HUES6 (cell line): ENCODE data around the gene ANKHD1.

Experiments used
- H3K27ac ChIP-seq: 2 replicates; pipeline ENCODE4 v1.7.0; 2013; ENCODE audit warnings: low read depth, mild to moderate bottlenecking, low read length, inconsistent platforms
- H3K27me3 ChIP-seq: 2 replicates; pipeline ENCODE4 v1.6.1; 2013; ENCODE audit warnings: low read length; ENCODE audit not compliant: control insufficient read depth, insufficient read depth
- H3K36me3 ChIP-seq: 2 replicates; pipeline ENCODE4 v1.6.1; 2013; ENCODE audit warnings: low read length; ENCODE audit not compliant: control insufficient read depth, insufficient read depth
- H3K4me1 ChIP-seq: 2 replicates; pipeline ENCODE4 v1.6.1; 2013; ENCODE audit warnings: low read length; ENCODE audit not compliant: control insufficient read depth, insufficient read depth
- H3K4me3 ChIP-seq: 2 replicates; pipeline ENCODE4 v1.5.1; 2013; ENCODE audit warnings: low read depth, low read length
- H3K9ac ChIP-seq: one replicate; pipeline ENCODE4 v1.6.1; 2013; ENCODE audit warnings: mild to moderate bottlenecking, low read length
- H3K9me3 ChIP-seq: 2 replicates; pipeline ENCODE4 v1.6.1; 2013; ENCODE audit warnings: low read depth, low read length; ENCODE audit not compliant: control insufficient read depth, insufficient read depth

Gene ANKHD1, protein sequence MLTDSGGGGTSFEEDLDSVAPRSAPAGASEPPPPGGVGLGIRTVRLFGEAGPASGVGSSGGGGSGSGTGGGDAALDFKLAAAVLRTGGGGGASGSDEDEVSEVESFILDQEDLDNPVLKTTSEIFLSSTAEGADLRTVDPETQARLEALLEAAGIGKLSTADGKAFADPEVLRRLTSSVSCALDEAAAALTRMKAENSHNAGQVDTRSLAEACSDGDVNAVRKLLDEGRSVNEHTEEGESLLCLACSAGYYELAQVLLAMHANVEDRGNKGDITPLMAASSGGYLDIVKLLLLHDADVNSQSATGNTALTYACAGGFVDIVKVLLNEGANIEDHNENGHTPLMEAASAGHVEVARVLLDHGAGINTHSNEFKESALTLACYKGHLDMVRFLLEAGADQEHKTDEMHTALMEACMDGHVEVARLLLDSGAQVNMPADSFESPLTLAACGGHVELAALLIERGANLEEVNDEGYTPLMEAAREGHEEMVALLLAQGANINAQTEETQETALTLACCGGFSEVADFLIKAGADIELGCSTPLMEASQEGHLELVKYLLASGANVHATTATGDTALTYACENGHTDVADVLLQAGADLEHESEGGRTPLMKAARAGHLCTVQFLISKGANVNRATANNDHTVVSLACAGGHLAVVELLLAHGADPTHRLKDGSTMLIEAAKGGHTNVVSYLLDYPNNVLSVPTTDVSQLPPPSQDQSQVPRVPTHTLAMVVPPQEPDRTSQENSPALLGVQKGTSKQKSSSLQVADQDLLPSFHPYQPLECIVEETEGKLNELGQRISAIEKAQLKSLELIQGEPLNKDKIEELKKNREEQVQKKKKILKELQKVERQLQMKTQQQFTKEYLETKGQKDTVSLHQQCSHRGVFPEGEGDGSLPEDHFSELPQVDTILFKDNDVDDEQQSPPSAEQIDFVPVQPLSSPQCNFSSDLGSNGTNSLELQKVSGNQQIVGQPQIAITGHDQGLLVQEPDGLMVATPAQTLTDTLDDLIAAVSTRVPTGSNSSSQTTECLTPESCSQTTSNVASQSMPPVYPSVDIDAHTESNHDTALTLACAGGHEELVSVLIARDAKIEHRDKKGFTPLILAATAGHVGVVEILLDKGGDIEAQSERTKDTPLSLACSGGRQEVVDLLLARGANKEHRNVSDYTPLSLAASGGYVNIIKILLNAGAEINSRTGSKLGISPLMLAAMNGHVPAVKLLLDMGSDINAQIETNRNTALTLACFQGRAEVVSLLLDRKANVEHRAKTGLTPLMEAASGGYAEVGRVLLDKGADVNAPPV (N-terminal part only)

GRCh38 chr5:140401362-140402257 lies at the start of gene ANKHD1:
ANKHD1 (plus strand) TSS chr5:140401833; CDS start chr5:140401968, 135 bp downstream.
- Histone ChIP-seq H3K36me3 (no peaks in the 10 kb centered on the region), H3K9me3 (no peaks in the 10 kb centered on the region), H3K9ac (peak within 1 kb of the TSS; percentile 90), H3K27ac (peak within 1 kb of the TSS; percentile 70), H3K27me3 (no peaks in the 10 kb centered on the region), H3K4me1 (peaks cover 11% of the 10 kb centered on the region), H3K4me3 (peak within 1 kb of the TSS; percentile 76)

GRCh38 chr5:140355546-140355945 lies 46.1 kb upstream of the ANKHD1 start:
- Histone ChIP-seq H3K27me3 (no peaks in the 10 kb centered on the region), H3K9me3 (no peaks in the 10 kb centered on the region), H3K4me3 (no peak overlapping the region), H3K9ac (no peak overlapping the region), H3K36me3 (no peaks in the 10 kb centered on the region), H3K27ac (no peak overlapping the region), H3K4me1 (peaks cover 9% of the 10 kb centered on the region)

GRCh38 chr5:140356853-140357725 lies 44.5 kb upstream of the ANKHD1 start:
- Histone ChIP-seq H3K9ac (no peak overlapping the region), H3K4me3 (no peak overlapping the region), H3K27ac (no peak overlapping the region), H3K36me3 (no peaks in the 10 kb centered on the region), H3K4me1 (peaks cover 9% of the 10 kb centered on the region), H3K9me3 (no peaks in the 10 kb centered on the region), H3K27me3 (no peaks in the 10 kb centered on the region)

- Histone ChIP-seq H3K27ac (no peak overlapping the region), H3K27me3 (no peaks in the 10 kb centered on the region), H3K9ac (no peak overlapping the region), H3K36me3 (no peaks in the 10 kb centered on the region), H3K4me3 (peak overlapping the region; percentile 20; the same call in 1 of the 2 replicates), H3K4me1 (peaks cover 9% of the 10 kb centered on the region), H3K9me3 (no peaks in the 10 kb centered on the region)
Measured at GRCh38 chr5:140357726-140358093, 43.9 kb upstream of the ANKHD1 start.

- Histone ChIP-seq H3K9me3 (no peaks in the 10 kb centered on the region), H3K27me3 (peaks cover 5% of the 10 kb centered on the region), H3K4me3 (no peak overlapping the region)
Measured at GRCh38 chr5:140358738-140359310, 42.8 kb upstream of the ANKHD1 start.

DNA sequence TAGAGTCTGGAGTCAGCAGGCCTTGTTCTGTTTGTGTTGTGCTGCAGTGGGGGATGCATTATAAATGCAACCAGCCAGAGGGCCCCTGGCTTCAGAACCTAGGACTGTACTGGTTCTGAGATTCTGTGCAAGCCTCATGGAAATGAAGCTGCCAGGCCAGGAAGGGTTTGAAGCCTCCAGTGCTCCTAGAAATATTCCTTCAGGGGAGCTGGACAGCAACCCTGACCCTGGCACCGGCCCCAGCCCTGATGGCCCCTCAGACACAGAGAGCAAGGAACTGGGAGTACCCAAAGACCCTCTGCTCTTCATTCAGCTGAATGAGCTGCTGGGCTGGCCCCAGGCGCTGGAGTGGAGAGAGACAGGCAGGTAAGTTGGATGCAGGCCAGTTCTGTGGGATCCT lies 41.5 kb upstream of the ANKHD1 start, which contains the start of gene SLC4A9:
TSS of gene SLC4A9 (plus strand) at position 94 of the 400 bp plus-strand sequence. CDS start at position 137, 43 bp downstream.
- no peak within 1 kb of the TSS for H3K9ac ChIP-seq
- H3K9me3 ChIP-seq = no peaks in the 10 kb centered on the region
- no peaks in the 10 kb centered on the region for H3K36me3 ChIP-seq
- no peak within 1 kb of the TSS for H3K27ac ChIP-seq
- H3K4me3 ChIP-seq = no peak within 1 kb of the TSS
- H3K4me1 ChIP-seq = peaks cover 14% of the 10 kb centered on the region
- H3K27me3 ChIP-seq = peaks cover 10% of the 10 kb centered on the region

More at GRCh38 chr5:140358738-140359310, 42.8 kb upstream of the ANKHD1 start:
- peaks cover 14% of the 10 kb centered on the region for H3K4me1 ChIP-seq
- H3K9ac ChIP-seq = no peak overlapping the region
- no peak overlapping the region for H3K27ac ChIP-seq
- no peaks in the 10 kb centered on the region for H3K36me3 ChIP-seq

- H3K9me3 ChIP-seq = no peaks in the 10 kb centered on the region
- no peak overlapping the region for H3K27ac ChIP-seq
- H3K9ac ChIP-seq = no peak overlapping the region
- H3K4me1 ChIP-seq = peaks cover 14% of the 10 kb centered on the region
- no peak overlapping the region for H3K4me3 ChIP-seq
- H3K27me3 ChIP-seq = peaks cover 15% of the 10 kb centered on the region
- H3K36me3 ChIP-seq = no peaks in the 10 kb centered on the region
Measured at GRCh38 chr5:140360681-140361479, 40.8 kb upstream of the ANKHD1 start.

- H3K9ac ChIP-seq = no peak overlapping the region
- H3K4me3 ChIP-seq = no peak overlapping the region
- H3K27ac ChIP-seq = no peak overlapping the region
- H3K4me1 ChIP-seq = peaks cover 13% of the 10 kb centered on the region
- peaks cover 15% of the 10 kb centered on the region for H3K27me3 ChIP-seq
- H3K36me3 ChIP-seq = no peaks in the 10 kb centered on the region
- no peaks in the 10 kb centered on the region for H3K9me3 ChIP-seq
Measured at GRCh38 chr5:140361901-140362300, 39.7 kb upstream of the ANKHD1 start.

GRCh38 chr5:140362311-140362710 lies 39.3 kb upstream of the ANKHD1 start:
- no peak overlapping the region for H3K27ac ChIP-seq
- no peaks in the 10 kb centered on the region for H3K36me3 ChIP-seq
- H3K9me3 ChIP-seq = no peaks in the 10 kb centered on the region
- H3K4me3 ChIP-seq = no peak overlapping the region
- no peak overlapping the region for H3K9ac ChIP-seq
- peaks cover 11% of the 10 kb centered on the region for H3K4me1 ChIP-seq
- peaks cover 15% of the 10 kb centered on the region for H3K27me3 ChIP-seq
